Activated T-cell treated with anti-CD3 and anti-CD28 coated beads, Interleukin-2, amount 50 U/mL, for 72 hours (primary cell): Measurements from ENCODE around the gene GMPPA. TPM values are rescaled to one million over a fixed set of nuclear protein-coding genes. Genes with fewer than 3 reads are reported as not detected.

Source experiments
- ATAC-seq, 2 donors: fragments of 150-1000 bp; cut with Tn5 transposase; replicated peaks in 1 of 2; 2 replicates each; pipeline ENCODE4 v1.10.0; 2021; ENCODE audit warnings: moderate library complexity in 2 of 2, mild to moderate bottlenecking in 1 of 2
- DNase-seq, 2 donors: peaks; one replicate each; pipeline ENCODE4 v3.0.0; 2021 to 2022; ENCODE audit warnings: mixed read lengths in 1 of 2
- H3K27ac Mint-ChIP-seq: one replicate; pipeline ENCODE4 v1.8.0; 2022; ENCODE audit warnings: mild to moderate bottlenecking, moderate library complexity, mixed read lengths
- H3K27me3 Mint-ChIP-seq: one replicate; pipeline ENCODE4 v1.8.0; 2022; ENCODE audit warnings: low read depth, mixed read lengths
- H3K36me3 Mint-ChIP-seq, 2 donors: one replicate each; pipeline ENCODE4 v1.8.0; 2022; ENCODE audit warnings: mixed read lengths in 2 of 2, mild to moderate bottlenecking in 1 of 2; ENCODE audit not compliant: insufficient read depth in 2 of 2
- H3K4me1 Mint-ChIP-seq: one replicate; pipeline ENCODE4 v1.8.0; 2022; ENCODE audit warnings: low read depth, mixed read lengths
- H3K4me3 Mint-ChIP-seq, 2 donors: one replicate each; pipeline ENCODE4 v1.8.0; 2022; ENCODE audit warnings: mild to moderate bottlenecking in 2 of 2, mixed read lengths in 2 of 2, moderate library complexity in 2 of 2
- H3K9me3 Mint-ChIP-seq, 2 donors: one replicate each; pipeline ENCODE4 v1.8.0; 2022; ENCODE audit warnings: mixed read lengths in 2 of 2
- total RNA-seq, 2 donors: library from RNA; stranded (reverse); gene quantifications; one replicate each; pipeline ENCODE4 v1.2.3, GENCODE V29; 2022

GMPPA gene
- total RNA-seq, 2 donors from 2014 or later: 39.4 to 47.3 TPM

- Mint-ChIP-seq H3K4me1 (peaks cover 14% of the 10 kb centered on the region), H3K27ac (no peak overlapping the region), H3K36me3 (no peaks in the 10 kb centered on the region), H3K27me3 (peaks cover 83% of the 10 kb centered on the region), H3K9me3 (no peaks in the 10 kb centered on the region), H3K4me3 (no peak overlapping the region)
- DNase-seq (no peak), ATAC-seq (no peak)
Measured at GRCh38 chr2:219527472-219527871, 28.8 kb downstream of the GMPPA start.

GRCh38 chr2:219530048-219530963 is 31.6 kb downstream of the GMPPA start:
- Mint-ChIP-seq H3K4me3 (no peak overlapping the region), H3K4me1 (peaks cover 7% of the 10 kb centered on the region), H3K9me3 (no peaks in the 10 kb centered on the region), H3K27ac (no peak overlapping the region), H3K36me3 (no peaks in the 10 kb centered on the region), H3K27me3 (peaks cover 62% of the 10 kb centered on the region)
- DNase-seq (peak; percentile 88 to 90), ATAC-seq (peak; percentile 90 to 91)

- Mint-ChIP-seq H3K4me3 (no peak overlapping the region), H3K27me3 (peaks cover 48% of the 10 kb centered on the region), H3K9me3 (no peaks in the 10 kb centered on the region), H3K36me3 (no peaks in the 10 kb centered on the region), H3K27ac (no peak overlapping the region), H3K4me1 (peaks cover 7% of the 10 kb centered on the region)
- ATAC-seq (no peak), DNase-seq (no peak)
Measured at GRCh38 chr2:219531639-219532377, 33.1 kb downstream of the GMPPA start.

GRCh38 chr2:219532378-219532649 is 33.6 kb downstream of the GMPPA start:
- DNase-seq: no peak

GRCh38 chr2:219533930-219534661 is 35.4 kb downstream of the GMPPA start:
- Mint-ChIP-seq H3K27me3 (peaks cover 26% of the 10 kb centered on the region), H3K27ac (no peak overlapping the region), H3K4me3 (no peak overlapping the region), H3K4me1 (peaks cover 7% of the 10 kb centered on the region), H3K36me3 (no peaks in the 10 kb centered on the region), H3K9me3 (no peaks in the 10 kb centered on the region)
- ATAC-seq (no peak), DNase-seq (no peak)

More at GRCh38 chr2:219532378-219532649, 33.6 kb downstream of the GMPPA start:
- H3K36me3 Mint-ChIP-seq: no peaks in the 10 kb centered on the region
- H3K9me3 Mint-ChIP-seq: no peaks in the 10 kb centered on the region
- H3K4me3 Mint-ChIP-seq: no peak overlapping the region
- peaks cover 44% of the 10 kb centered on the region for H3K27me3 Mint-ChIP-seq
- no peak for ATAC-seq
- H3K4me1 Mint-ChIP-seq: peaks cover 7% of the 10 kb centered on the region
- no peak overlapping the region for H3K27ac Mint-ChIP-seq

- no peak overlapping the region for H3K4me3 Mint-ChIP-seq
- no peak overlapping the region for H3K27ac Mint-ChIP-seq
- peaks cover 0 to 2% of the 10 kb centered on the region in 2 donors for H3K36me3 Mint-ChIP-seq
- DNase-seq: no peak
- H3K27me3 Mint-ChIP-seq: peaks cover 3% of the 10 kb centered on the region
- H3K9me3 Mint-ChIP-seq: no peaks in the 10 kb centered on the region
- H3K4me1 Mint-ChIP-seq: no peaks in the 10 kb centered on the region
- ATAC-seq: no peak
Measured at GRCh38 chr2:219536425-219536824, 37.7 kb downstream of the GMPPA start.

DNA sequence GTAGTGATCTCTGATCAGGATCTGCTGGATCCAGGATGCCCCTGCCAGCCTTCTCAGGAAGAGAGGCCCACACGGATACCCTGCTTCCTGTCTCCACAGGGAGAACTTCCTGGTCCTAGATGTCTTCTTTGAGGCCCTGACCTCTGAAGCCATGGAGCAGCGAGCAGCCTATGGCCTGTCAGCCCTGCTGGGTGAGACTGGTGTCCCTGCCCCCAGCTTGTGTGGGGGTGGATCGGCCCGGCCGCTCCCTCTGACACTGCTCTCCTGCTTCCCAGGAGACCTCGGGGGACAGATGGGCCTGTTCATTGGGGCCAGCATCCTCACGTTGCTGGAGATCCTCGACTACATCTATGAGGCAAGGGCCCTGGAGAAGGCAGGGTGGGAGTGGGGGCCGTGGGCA is 38.3 kb downstream of the GMPPA start:
- Mint-ChIP-seq H3K27me3 (no peaks in the 10 kb centered on the region), H3K4me1 (peaks cover 3% of the 10 kb centered on the region), H3K4me3 (no peak overlapping the region), H3K27ac (no peak overlapping the region), H3K9me3 (no peaks in the 10 kb centered on the region), H3K36me3 (peaks cover 0 to 2% of the 10 kb centered on the region in 2 donors)
- ATAC-seq (no peak), DNase-seq (no peak)

DNA sequence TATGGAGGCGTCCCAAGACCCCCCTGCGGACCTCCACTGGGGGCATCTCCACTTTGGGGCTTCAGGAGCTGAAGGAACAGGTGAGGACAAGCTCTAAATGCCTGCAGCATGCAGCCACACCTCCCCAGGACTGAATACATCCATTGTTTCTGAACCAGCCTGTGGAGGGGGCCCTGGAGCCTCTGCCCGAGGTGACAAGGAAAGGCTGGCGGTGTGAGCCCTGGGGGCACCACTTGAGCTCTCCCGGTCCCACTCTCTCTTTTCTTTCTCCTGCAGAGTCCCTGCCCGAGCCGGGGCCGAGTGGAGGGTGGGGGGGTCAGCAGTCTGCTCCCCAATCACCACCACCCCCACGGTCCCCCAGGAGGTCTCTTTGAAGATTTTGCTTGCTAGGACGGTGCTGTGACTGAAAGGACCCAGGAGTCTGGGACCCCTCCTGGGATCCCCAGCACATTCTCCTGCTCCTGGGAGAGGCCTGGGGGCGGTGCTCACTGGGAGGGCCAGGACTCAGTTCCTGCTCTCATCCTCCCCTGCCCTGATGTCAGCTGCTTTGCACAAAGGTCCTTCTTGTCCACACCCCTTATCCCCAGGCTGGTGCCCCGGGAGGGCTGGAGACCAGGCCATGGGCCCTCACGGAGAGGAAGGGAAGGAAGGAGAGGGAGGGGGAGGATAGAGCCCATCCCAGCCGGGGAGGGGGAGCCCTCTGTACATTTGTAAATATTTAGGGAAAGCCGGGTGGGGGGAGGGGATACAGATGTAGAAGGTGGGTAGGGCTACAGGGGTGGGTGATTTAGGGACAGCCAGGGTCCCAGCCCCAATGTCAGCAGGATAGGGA is 39.2 kb downstream of the GMPPA start:
- Mint-ChIP-seq H3K36me3 (peaks cover 0 to 2% of the 10 kb centered on the region in 2 donors), H3K4me3 (no peak overlapping the region), H3K27me3 (no peaks in the 10 kb centered on the region), H3K4me1 (peaks cover 10% of the 10 kb centered on the region), H3K9me3 (no peaks in the 10 kb centered on the region), H3K27ac (no peak overlapping the region)
- ATAC-seq: no peak
- DNase-seq: no peak

GRCh38 chr2:219538504-219538951 is 39.8 kb downstream of the GMPPA start:
- Mint-ChIP-seq H3K27ac (no peak overlapping the region), H3K4me3 (no peak overlapping the region), H3K27me3 (no peaks in the 10 kb centered on the region), H3K9me3 (no peaks in the 10 kb centered on the region), H3K4me1 (peaks cover 10% of the 10 kb centered on the region), H3K36me3 (peaks cover 0 to 2% of the 10 kb centered on the region in 2 donors)
- DNase-seq (no peak), ATAC-seq (no peak)

- H3K27me3 Mint-ChIP-seq: no peaks in the 10 kb centered on the region
- no peaks in the 10 kb centered on the region for H3K9me3 Mint-ChIP-seq
- H3K27ac Mint-ChIP-seq: no peak overlapping the region
- no peak for ATAC-seq
- no peak for DNase-seq
- peaks cover 12% of the 10 kb centered on the region for H3K4me1 Mint-ChIP-seq
- peaks cover 0 to 2% of the 10 kb centered on the region in 2 donors for H3K36me3 Mint-ChIP-seq
- H3K4me3 Mint-ChIP-seq: no peak overlapping the region
Measured at GRCh38 chr2:219538956-219539788, 40.5 kb downstream of the GMPPA start.

DNA sequence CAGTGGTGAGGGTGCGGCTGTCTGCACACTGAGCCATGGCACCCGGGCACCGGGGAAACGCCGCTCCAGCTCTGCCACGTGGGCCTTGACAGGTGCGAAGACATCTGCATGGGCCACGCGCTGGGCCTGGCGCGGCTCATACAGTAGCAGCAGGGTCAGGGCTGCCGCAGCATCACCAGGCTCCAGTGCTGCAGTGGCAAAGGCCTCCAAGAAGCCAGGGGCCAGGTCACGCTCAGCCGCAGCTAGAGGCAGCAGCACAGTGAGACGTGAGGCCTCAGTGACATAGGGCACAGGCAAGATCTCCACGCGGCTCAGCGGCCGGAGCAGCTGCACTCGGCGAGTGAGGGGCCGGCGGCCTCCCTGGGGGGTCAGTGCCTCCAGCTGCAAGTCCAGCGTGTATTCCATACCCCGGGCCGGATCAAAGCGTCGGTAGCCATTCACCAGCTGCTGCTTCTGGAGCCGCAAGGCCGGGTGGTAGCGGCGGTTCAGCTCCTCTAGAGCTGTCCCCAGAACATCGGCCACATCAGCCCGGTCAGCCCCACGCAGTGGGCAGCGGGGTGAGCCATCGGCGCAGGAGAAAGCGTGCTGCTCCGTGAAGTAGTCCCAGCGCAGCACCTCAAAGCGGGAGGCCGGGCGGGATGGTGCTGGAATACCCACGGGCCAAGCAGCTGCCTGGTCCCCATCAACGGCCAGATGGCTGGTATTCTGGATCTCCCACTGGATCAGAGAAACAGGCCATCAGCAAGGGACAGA is 41.4 kb downstream of the GMPPA start:
- Mint-ChIP-seq H3K9me3 (no peaks in the 10 kb centered on the region), H3K4me1 (peaks cover 20% of the 10 kb centered on the region), H3K4me3 (no peak overlapping the region), H3K27ac (no peak overlapping the region), H3K36me3 (peaks cover 0 to 2% of the 10 kb centered on the region in 2 donors), H3K27me3 (peaks cover 9% of the 10 kb centered on the region)
- DNase-seq (no peak), ATAC-seq (no peak)
